HepG2 (cell line): ENCODE results near the gene PRSS53. TPM values are rescaled to one million over a fixed set of nuclear protein-coding genes. Genes with fewer than 3 reads are reported as not detected.

ENCODE experiments used
- AHR ChIP-seq: IDR thresholded peaks from 2 replicates; pipeline ENCODE4 v1.6.1; 2018; ENCODE audit warnings: missing genetic modification reagents, missing compliant biosample characterization
- FOXA1 ChIP-seq, 2 experiments: fragments of 450-650 bp in 1 of 2; sonication (generic) in 1 of 2; formaldehyde crosslinking in 1 of 2; IDR thresholded peaks; 2 replicates each; pipeline versions ENCODE4 v1.4.0 to v1.6.1; 2016 to 2020; ENCODE audit warnings: missing genetic modification reagents in 1 of 2
- HOXD1 ChIP-seq: sonication (generic); formaldehyde crosslinking; IDR thresholded peaks from 2 replicates; pipeline ENCODE4 v1.5.0; 2020; ENCODE audit warnings: missing genetic modification reagents
- KLF9 ChIP-seq: IDR thresholded peaks from 2 replicates; pipeline ENCODE4 v1.6.1; 2016; ENCODE audit warnings: low read depth
- MBNL3 ChIP-seq: fragments of 250-450 bp; sonication (Bioruptor Pico); conservative IDR thresholded peaks from 2 replicates; pipeline ENCODE4 v1.8.0; 2022; ENCODE audit warnings: mild to moderate bottlenecking, inconsistent platforms
- MLLT10 ChIP-seq: sonication (generic); formaldehyde crosslinking; IDR thresholded peaks from 2 replicates; pipeline ENCODE4 v1.4.0; 2020; ENCODE audit warnings: missing genetic modification reagents
- MYC ChIP-seq: sonication (generic); formaldehyde crosslinking; IDR thresholded peaks from 2 replicates; pipeline ENCODE4 v1.9.0; 2021; ENCODE audit warnings: missing genetic modification reagents, borderline replicate concordance
- PITX1 ChIP-seq: sonication (generic); formaldehyde crosslinking; IDR thresholded peaks from 2 replicates; pipeline ENCODE4 v1.5.1; 2020; ENCODE audit warnings: mild to moderate bottlenecking, missing genetic modification reagents
- RBFOX2 ChIP-seq: fragments of 200-400 bp; formaldehyde crosslinking; IDR thresholded peaks from 2 replicates; pipeline ENCODE4 v1.6.1; 2017; ENCODE audit warnings: low read depth, mild to moderate bottlenecking, low read length
- TBP ChIP-seq: sonication (generic); formaldehyde crosslinking; IDR thresholded peaks from 2 replicates; pipeline ENCODE4 v1.5.0; 2020; ENCODE audit warnings: missing genetic modification reagents
- TFAP4 ChIP-seq: sonication (generic); IDR thresholded peaks from 2 replicates; pipeline ENCODE4 v1.6.1; 2016; ENCODE audit warnings: low read depth, borderline replicate concordance
- WIZ ChIP-seq: sonication (generic); formaldehyde crosslinking; IDR thresholded peaks from 2 replicates; pipeline ENCODE4 v1.5.1; 2020; ENCODE audit warnings: mild to moderate bottlenecking, missing genetic modification reagents
- ZBTB40 ChIP-seq, 2 experiments: fragments of 450-650 bp in 1 of 2; sonication (generic) in 1 of 2; formaldehyde crosslinking in 1 of 2; IDR thresholded peaks; 2 replicates each; pipeline versions ENCODE4 v1.6.1 to v1.8.0; 2016 to 2022; ENCODE audit warnings: antibody characterized with exemption in 1 of 2, mild to moderate bottlenecking in 1 of 2, missing genetic modification reagents in 1 of 2
- ZC3H4 ChIP-seq: sonication (generic); formaldehyde crosslinking; IDR thresholded peaks from 2 replicates; pipeline ENCODE4 v1.4.0; 2020; ENCODE audit warnings: missing genetic modification reagents, borderline replicate concordance
- ZNF280D ChIP-seq: sonication (generic); formaldehyde crosslinking; IDR thresholded peaks from 2 replicates; pipeline ENCODE4 v1.5.1; 2020; ENCODE audit warnings: mild to moderate bottlenecking, missing genetic modification reagents
- ZNF660 ChIP-seq: sonication (generic); formaldehyde crosslinking; IDR thresholded peaks from 2 replicates; pipeline ENCODE4 v1.5.1; 2020; ENCODE audit warnings: mild to moderate bottlenecking, low read depth, missing genetic modification reagents, borderline replicate concordance
- ZNF720 ChIP-seq: sonication (generic); formaldehyde crosslinking; IDR thresholded peaks from 2 replicates; pipeline ENCODE4 v1.4.0; 2020; ENCODE audit warnings: missing genetic modification reagents
- polyA plus RNA-seq, 8 experiments: library from polyadenylated mRNA; depleted of rRNA in 3 of 8; stranded (reverse) in 7 of 8; unstranded in 1 of 8; fragments of >200 nt; fragmentation: Illumina TruSeq in 4 of 8; extraction: Trizol in 4 of 8; gene quantifications; 2 replicates each; pipeline versions ENCODE4 v1.2.1 to v1.2.3, GENCODE V29; 2011 to 2016; ENCODE audit warnings: low read depth in 4 of 8, missing spikeins in 1 of 8, mixed read lengths in 1 of 8; ENCODE audit not compliant: insufficient read depth in 1 of 8
- total RNA-seq, 5 experiments: library from RNA; depleted of rRNA; stranded (reverse); fragments of >200 nt; fragmentation: Illumina TruSeq; extraction: Trizol; gene quantifications; 2 replicates each; pipeline ENCODE4 v1.2.3, GENCODE V29; 2016; ENCODE audit warnings: low read depth in 1 of 5

Gene PRSS53
- total and polyA plus RNA-seq, 2 of the 13 experiments (the other 11 are each of a cell fraction or from before 2014, with no cell fraction given), result 2.2 to 7.4 TPM

DNA sequence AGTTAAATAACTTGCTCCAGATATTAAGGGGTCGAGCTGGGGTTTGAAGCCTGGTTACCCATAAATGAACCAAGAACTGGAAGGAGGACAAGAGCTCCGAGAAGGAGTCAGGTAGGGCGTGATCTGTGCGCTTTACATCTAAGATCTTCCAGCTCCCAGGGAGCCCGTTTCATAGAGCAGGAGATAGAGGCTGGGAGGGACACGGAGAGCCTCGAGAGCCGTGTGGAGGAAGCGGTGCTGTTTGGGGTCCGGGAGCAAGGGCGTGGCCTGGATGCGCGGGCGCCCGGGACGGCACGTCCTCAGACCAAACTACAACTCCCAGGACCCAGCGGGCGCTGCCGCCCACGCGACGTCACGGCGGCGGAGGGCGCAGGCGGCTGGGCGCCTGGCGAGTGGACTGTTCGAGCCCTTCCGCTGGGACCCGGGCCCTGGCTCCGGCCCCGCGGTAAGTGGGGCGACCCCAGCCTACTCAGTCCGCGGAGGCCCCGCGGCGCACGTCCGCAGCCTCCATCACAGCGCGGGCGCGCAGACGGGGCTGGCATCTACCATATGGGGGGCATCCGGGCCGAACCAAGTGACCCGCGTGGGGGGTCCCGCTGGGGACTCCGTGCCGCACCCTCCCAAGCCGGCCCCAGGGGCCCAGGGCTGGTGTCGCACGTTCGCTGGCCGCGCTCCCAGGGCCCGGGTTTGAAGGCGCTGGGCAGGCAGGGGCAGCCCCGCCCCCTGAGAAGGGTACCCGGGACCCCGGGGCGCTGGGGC lies 19.5 kb upstream of the PRSS53 start, which contains the start of gene BCKDK (continued):
- TF ChIP-seq WIZ (no peak), AHR (CRISPR knock-in tag) (no peak; the same call in 1 of the 2 replicates), MYC (peak; percentile 86), MLLT10 (CRISPR knock-in tag) (no peak), ZNF720 (CRISPR knock-in tag) (no peak), TBP (CRISPR knock-in tag) (no peak; the same call in 1 of the 2 replicates), ZC3H4 (CRISPR knock-in tag) (no peak), MBNL3 (CRISPR knock-in tag) (no peak), ZBTB40 (IDR thresholded peaks at IDR 0.05) (no peak), ZBTB40 (CRISPR knock-in tag; IDR thresholded peaks at IDR 0.05) (no peak; the same call in 1 of the 2 replicates), FOXA1 (IDR thresholded peaks at IDR 0.05) (no peak), FOXA1 (CRISPR knock-in tag; IDR thresholded peaks at IDR 0.05) (no peak), KLF9 (CRISPR knock-in tag) (peak; percentile 80), RBFOX2 (peak; percentile 90), PITX1 (CRISPR knock-in tag) (no peak), TFAP4 (peak; percentile 11; the same call in 1 of the 2 replicates), ZNF660 (CRISPR knock-in tag) (no peak), HOXD1 (CRISPR knock-in tag) (peak; percentile 70; the same call in 1 of the 2 replicates), ZNF280D (no peak)
